Activated CD8-positive, alpha-beta memory T cell treated with anti-CD3 and anti-CD28 coated beads for 48 hours (primary cell): ENCODE results near the gene GRHL1.

Source experiments
- DNase-seq, 3 experiments: peaks; one replicate each; pipeline ENCODE4 v3.0.0-alpha.2; 2020; ENCODE audit warnings: low read depth in 2 of 3, low spot score in 2 of 3

Gene GRHL1

GRCh38 chr2:10038123-10038522 is 86.6 kb downstream of the GRHL1 start:
- DNase-seq = no peak

- no peak for DNase-seq
These were observed 87.2 kb downstream of the GRHL1 start for GRCh38 chr2:10038716-10039115.

- no peak for DNase-seq
These were observed 88.3 kb downstream of the GRHL1 start for GRCh38 chr2:10039658-10040410.

- DNase-seq = no peak
These were observed 90.2 kb downstream of the GRHL1 start for GRCh38 chr2:10041711-10042110.

- DNase-seq = no peak
These were observed 91.0 kb downstream of the GRHL1 start for GRCh38 chr2:10042301-10043161.

- DNase-seq = peak in 1 of 3 experiments; percentile 56
These were observed 91.9 kb downstream of the GRHL1 start, which contains the start of gene KLF11 for GRCh38 chr2:10043256-10043905. KLF11 (plus strand) TSS chr2:10043550; CDS start chr2:10043717, 167 bp downstream.

GRCh38 chr2:10043906-10044601 is 92.6 kb downstream of the GRHL1 start:
- peak; percentile 70 to 88 (median 74) for DNase-seq

- DNase-seq = no peak
These were observed 94.3 kb downstream of the GRHL1 start for GRCh38 chr2:10045561-10046355.

- DNase-seq = no peak
These were observed 95.4 kb downstream of the GRHL1 start for GRCh38 chr2:10046931-10047330.

GRCh38 chr2:10047616-10048500 is 96.4 kb downstream of the GRHL1 start:
- no peak for DNase-seq

GRCh38 chr2:10048501-10049171 is 97.1 kb downstream of the GRHL1 start:
- no peak for DNase-seq
